K562 (cell line): ENCODE results near the gene RBFA. TPM values are rescaled to one million over a fixed set of nuclear protein-coding genes. Genes with fewer than 3 reads are reported as not detected.

Experiments
- FOS ChIP-seq: IDR thresholded peaks from 3 replicates; pipeline ENCODE4 v1.6.1; 2011; ENCODE audit not compliant: insufficient read length; ENCODE audit errors: extremely low read depth
- GTF2A2 ChIP-seq: IDR thresholded peaks from 2 replicates; pipeline ENCODE4 v1.6.1; 2016; ENCODE audit warnings: mild to moderate bottlenecking, missing genetic modification characterization, missing compliant biosample characterization
- HDAC3 ChIP-seq: fragments of 450-650 bp; IDR thresholded peaks from 2 replicates; pipeline ENCODE4 v1.6.1; 2018; ENCODE audit warnings: borderline replicate concordance, mild to moderate bottlenecking, moderate library complexity; ENCODE audit not compliant: partially characterized antibody
- KLF1 ChIP-seq: fragments of 450-650 bp; IDR thresholded peaks from 2 replicates; pipeline ENCODE4 v1.6.1; 2016; ENCODE audit warnings: missing genetic modification characterization, missing compliant biosample characterization
- NFE2 ChIP-seq: IDR thresholded peaks from 2 replicates; pipeline ENCODE4 v1.6.1; 2014; ENCODE audit warnings: antibody characterized with exemption, low read depth
- SP2 ChIP-seq: IDR thresholded peaks from 2 replicates; pipeline ENCODE4 v1.6.1; 2011; ENCODE audit warnings: mild to moderate bottlenecking, low read depth, low read length, moderate library complexity; ENCODE audit not compliant: poor library complexity, severe bottlenecking; ENCODE audit errors: extremely low read depth
- ZC3H4 ChIP-seq: sonication (generic); formaldehyde crosslinking; IDR thresholded peaks from 2 replicates; pipeline ENCODE4 v1.9.0; 2021; ENCODE audit warnings: missing genetic modification reagents, borderline replicate concordance
- ZC3H8 ChIP-seq: fragments of 450-650 bp; IDR thresholded peaks from 2 replicates; pipeline ENCODE4 v1.6.1; 2017
- ZKSCAN3 ChIP-seq: fragments of 250-450 bp; sonication (Bioruptor Pico); IDR thresholded peaks from 2 replicates; pipeline ENCODE4 v1.4.0; 2020
- ZNF133 ChIP-seq: fragments of 250-450 bp; sonication (Bioruptor Pico); IDR thresholded peaks from 2 replicates; pipeline ENCODE4 v1.4.0; 2020; ENCODE audit warnings: mild to moderate bottlenecking
- ZNF232 ChIP-seq: sonication (generic); formaldehyde crosslinking; IDR thresholded peaks from 2 replicates; pipeline ENCODE4 v1.8.0; 2022; ENCODE audit warnings: mild to moderate bottlenecking, missing genetic modification reagents
- ZNF324 ChIP-seq: fragments of 250-450 bp; sonication (Bioruptor Pico); IDR thresholded peaks from 2 replicates; pipeline ENCODE4 v1.4.0; 2020; ENCODE audit warnings: mild to moderate bottlenecking
- ZNF780A ChIP-seq: fragments of 250-450 bp; sonication (Bioruptor Pico); IDR thresholded peaks from 2 replicates; pipeline ENCODE4 v1.5.0; 2021; ENCODE audit warnings: mild to moderate bottlenecking
- polyA plus RNA-seq, 8 experiments: library from polyadenylated mRNA; depleted of rRNA in 4 of 8; stranded (reverse) in 5 of 8; unstranded in 3 of 8; fragments of >200 nt; fragmentation: Nextera tagmentation in 2 of 8; fragmentation: Illumina TruSeq in 1 of 8; extraction: Ambion mirVana in 2 of 8; extraction: Trizol in 1 of 8; gene quantifications; 2 replicates each; pipeline versions ENCODE4 v1.2.1 to v1.2.3, GENCODE V29; 2011 to 2014; ENCODE audit warnings: inconsistent platforms in 1 of 8, missing spikeins in 1 of 8
- total RNA-seq, 7 experiments: library from RNA; depleted of rRNA in 6 of 7; stranded (reverse); fragments of >200 nt in 6 of 7; fragmentation: Illumina TruSeq in 2 of 7; extraction: Trizol in 2 of 7; gene quantifications; 2 replicates each; pipeline versions ENCODE4 v1.2.1 to v1.2.3, GENCODE V29; 2011 to 2021; ENCODE audit warnings: low replicate concordance in 1 of 7
- TF ChIP-seq, protein P1 (sequence below): fragments of 450-650 bp; IDR thresholded peaks from 2 replicates; pipeline ENCODE4 v1.6.1; 2018; ENCODE audit not compliant: partially characterized antibody
- TF ChIP-seq, protein P2 (sequence below), 3 experiments: fragments of 200-800 bp in 1 of 3; fragments of 250-450 bp in 1 of 3; fragments of 450-650 bp in 1 of 3; sonication (Bioruptor Pico) in 1 of 3; sonication (Bioruptor generic) in 1 of 3; formaldehyde crosslinking in 1 of 3; IDR thresholded peaks; 2 replicates each; pipeline versions ENCODE4 v1.6.1 to v1.8.0; 2016 to 2022; ENCODE audit warnings: mild to moderate bottlenecking in 2 of 3, missing genetic modification characterization in 2 of 3, missing compliant biosample characterization in 1 of 3, moderate library complexity in 1 of 3
- TF ChIP-seq, protein P3 (sequence below): fragments of 250-450 bp; sonication (Bioruptor Pico); IDR thresholded peaks from 2 replicates; pipeline ENCODE4 v1.4.0; 2020
- TF ChIP-seq, protein P4 (sequence below): sonication (generic); formaldehyde crosslinking; IDR thresholded peaks from 2 replicates; pipeline ENCODE4 v1.8.0; 2022; ENCODE audit warnings: mild to moderate bottlenecking, missing genetic modification reagents
- TF ChIP-seq, protein P5 (sequence below): sonication (generic); formaldehyde crosslinking; IDR thresholded peaks from 2 replicates; pipeline ENCODE4 v1.8.1; 2022; ENCODE audit warnings: missing genetic modification reagents

Gene RBFA
- total and polyA plus RNA-seq, 9 of the 15 experiments (the other 6 are each of a cell fraction or from before 2014, with no cell fraction given), result 3.4 to 41.9 (median 25.8) TPM

DNA sequence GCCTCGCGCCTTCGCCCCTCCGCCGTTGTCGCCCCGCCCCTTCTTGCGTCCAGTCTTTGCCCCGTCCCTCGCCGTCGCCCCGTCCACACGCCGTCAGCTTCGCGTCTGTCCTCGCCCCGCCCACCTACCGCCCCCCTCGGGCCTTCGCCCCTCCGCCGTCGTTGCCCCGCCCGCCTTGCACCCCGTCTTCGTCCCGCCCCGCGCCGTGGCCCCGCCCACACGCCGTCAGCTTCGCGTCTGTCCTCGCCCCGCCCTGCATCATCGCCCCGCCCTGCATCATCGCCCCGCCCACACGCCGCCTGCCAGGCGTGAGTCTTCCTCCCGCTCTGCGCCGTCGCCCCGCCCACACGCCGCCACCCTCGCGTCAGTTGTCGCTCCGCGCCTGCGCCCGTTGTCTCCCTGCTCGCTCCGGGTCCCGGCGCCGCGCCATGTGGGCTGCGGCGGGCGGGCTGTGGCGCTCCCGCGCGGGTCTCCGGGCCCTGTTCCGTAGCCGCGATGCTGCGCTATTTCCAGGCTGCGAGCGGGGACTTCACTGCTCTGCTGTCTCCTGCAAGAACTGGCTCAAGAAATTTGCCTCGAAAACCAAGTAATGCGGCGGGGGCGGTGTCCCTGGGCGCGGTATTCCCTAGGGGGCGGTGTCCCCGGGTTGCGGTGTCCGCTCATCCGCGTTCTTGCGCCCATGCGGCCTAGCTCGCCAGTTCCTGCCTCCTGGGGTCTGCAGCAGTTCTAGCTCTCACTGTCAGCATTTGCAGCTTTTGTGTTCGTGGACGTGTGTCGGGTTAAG is at the start of gene RBFA (continued):
- TF ChIP-seq SP2 (no peak), ZC3H4 (CRISPR knock-in tag) (no peak), HDAC3 (no peak), ZKSCAN3 (no peak), NFE2 (no peak), ZNF133 (CRISPR knock-in tag) (no peak), ZNF324 (no peak), ZNF232 (CRISPR knock-in tag) (no peak), GTF2A2 (no peak), KLF1 (tag) (no peak), FOS (no peak), ZC3H8 (no peak), ZNF780A (no peak)
- TF ChIP-seq, protein P1, sequence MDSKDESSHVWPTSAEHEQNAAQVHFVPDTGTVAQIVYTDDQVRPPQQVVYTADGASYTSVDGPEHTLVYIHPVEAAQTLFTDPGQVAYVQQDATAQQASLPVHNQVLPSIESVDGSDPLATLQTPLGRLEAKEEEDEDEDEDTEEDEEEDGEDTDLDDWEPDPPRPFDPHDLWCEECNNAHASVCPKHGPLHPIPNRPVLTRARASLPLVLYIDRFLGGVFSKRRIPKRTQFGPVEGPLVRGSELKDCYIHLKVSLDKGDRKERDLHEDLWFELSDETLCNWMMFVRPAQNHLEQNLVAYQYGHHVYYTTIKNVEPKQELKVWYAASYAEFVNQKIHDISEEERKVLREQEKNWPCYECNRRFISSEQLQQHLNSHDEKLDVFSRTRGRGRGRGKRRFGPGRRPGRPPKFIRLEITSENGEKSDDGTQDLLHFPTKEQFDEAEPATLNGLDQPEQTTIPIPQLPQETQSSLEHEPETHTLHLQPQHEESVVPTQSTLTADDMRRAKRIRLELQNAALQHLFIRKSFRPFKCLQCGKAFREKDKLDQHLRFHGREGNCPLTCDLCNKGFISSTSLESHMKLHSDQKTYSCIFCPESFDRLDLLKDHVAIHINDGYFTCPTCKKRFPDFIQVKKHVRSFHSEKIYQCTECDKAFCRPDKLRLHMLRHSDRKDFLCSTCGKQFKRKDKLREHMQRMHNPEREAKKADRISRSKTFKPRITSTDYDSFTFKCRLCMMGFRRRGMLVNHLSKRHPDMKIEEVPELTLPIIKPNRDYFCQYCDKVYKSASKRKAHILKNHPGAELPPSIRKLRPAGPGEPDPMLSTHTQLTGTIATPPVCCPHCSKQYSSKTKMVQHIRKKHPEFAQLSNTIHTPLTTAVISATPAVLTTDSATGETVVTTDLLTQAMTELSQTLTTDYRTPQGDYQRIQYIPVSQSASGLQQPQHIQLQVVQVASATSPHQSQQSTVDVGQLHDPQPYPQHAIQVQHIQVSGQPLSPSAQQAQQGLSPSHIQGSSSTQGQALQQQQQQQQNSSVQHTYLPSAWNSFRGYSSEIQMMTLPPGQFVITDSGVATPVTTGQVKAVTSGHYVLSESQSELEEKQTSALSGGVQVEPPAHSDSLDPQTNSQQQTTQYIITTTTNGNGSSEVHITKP, result no peak
- TF ChIP-seq, protein P2, sequence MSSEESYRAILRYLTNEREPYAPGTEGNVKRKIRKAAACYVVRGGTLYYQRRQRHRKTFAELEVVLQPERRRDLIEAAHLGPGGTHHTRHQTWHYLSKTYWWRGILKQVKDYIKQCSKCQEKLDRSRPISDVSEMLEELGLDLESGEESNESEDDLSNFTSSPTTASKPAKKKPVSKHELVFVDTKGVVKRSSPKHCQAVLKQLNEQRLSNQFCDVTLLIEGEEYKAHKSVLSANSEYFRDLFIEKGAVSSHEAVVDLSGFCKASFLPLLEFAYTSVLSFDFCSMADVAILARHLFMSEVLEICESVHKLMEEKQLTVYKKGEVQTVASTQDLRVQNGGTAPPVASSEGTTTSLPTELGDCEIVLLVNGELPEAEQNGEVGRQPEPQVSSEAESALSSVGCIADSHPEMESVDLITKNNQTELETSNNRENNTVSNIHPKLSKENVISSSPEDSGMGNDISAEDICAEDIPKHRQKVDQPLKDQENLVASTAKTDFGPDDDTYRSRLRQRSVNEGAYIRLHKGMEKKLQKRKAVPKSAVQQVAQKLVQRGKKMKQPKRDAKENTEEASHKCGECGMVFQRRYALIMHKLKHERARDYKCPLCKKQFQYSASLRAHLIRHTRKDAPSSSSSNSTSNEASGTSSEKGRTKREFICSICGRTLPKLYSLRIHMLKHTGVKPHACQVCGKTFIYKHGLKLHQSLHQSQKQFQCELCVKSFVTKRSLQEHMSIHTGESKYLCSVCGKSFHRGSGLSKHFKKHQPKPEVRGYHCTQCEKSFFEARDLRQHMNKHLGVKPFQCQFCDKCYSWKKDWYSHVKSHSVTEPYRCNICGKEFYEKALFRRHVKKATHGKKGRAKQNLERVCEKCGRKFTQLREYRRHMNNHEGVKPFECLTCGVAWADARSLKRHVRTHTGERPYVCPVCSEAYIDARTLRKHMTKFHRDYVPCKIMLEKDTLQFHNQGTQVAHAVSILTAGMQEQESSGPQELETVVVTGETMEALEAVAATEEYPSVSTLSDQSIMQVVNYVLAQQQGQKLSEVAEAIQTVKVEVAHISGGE (CRISPR knock-in tag; IDR thresholded peaks at IDR 0.05), result no peak
- TF ChIP-seq, protein P3, sequence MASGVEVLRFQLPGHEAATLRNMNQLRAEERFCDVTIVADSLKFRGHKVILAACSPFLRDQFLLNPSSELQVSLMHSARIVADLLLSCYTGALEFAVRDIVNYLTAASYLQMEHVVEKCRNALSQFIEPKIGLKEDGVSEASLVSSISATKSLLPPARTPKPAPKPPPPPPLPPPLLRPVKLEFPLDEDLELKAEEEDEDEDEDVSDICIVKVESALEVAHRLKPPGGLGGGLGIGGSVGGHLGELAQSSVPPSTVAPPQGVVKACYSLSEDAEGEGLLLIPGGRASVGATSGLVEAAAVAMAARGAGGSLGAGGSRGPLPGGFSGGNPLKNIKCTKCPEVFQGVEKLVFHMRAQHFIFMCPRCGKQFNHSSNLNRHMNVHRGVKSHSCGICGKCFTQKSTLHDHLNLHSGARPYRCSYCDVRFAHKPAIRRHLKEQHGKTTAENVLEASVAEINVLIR (CRISPR knock-in tag), result no peak
- TF ChIP-seq, protein P4, sequence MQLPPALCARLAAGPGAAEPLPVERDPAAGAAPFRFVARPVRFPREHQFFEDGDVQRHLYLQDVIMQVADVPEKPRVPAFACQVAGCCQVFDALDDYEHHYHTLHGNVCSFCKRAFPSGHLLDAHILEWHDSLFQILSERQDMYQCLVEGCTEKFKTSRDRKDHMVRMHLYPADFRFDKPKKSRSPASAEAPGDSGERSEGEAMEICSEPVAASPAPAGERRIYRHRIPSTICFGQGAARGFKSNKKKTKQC (CRISPR knock-in tag), result no peak; the same call in 1 of the 2 replicates
- TF ChIP-seq, protein P5, sequence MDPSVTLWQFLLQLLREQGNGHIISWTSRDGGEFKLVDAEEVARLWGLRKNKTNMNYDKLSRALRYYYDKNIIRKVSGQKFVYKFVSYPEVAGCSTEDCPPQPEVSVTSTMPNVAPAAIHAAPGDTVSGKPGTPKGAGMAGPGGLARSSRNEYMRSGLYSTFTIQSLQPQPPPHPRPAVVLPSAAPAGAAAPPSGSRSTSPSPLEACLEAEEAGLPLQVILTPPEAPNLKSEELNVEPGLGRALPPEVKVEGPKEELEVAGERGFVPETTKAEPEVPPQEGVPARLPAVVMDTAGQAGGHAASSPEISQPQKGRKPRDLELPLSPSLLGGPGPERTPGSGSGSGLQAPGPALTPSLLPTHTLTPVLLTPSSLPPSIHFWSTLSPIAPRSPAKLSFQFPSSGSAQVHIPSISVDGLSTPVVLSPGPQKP, result no peak
